ENCODE results near the gene RHBDD3.

Gene RHBDD3

DNA sequence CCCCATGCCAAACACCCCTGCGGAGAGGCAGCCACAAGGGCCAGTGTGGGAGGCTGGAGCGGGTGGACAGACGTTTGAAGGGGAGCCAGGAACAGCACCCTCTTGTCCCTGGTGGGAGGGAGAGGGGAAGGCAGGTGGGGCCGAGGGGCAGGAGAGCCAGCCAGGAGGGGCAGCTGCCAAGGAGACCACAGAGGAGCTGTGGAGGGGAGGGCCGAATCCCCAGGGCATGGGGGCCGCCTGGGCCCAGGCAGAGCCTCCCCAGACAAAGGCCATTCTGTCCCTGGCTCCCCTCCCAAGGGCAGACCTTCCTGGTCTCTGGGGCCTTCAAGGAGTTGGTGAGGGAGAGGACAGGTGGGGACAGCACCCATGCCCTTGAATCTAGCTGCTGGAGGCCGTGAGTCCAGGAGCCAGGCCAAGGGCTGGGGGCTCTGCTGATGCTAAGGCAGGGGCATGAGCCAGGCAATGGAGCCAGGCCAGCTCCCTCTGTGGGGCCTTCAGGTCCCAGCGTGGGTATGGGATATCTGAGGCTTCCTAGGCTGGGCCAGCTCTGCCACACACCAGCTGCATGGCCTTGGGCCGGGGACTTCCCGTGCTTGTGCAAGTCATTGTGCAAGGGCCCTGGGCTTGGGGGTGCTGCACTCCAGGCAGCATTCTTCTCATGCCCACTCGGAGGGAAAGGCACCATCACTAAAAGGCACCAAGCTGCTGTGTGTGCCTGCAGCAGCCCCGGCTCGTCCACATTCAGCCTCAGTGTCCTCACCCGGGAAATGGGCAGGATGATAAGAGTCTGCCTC, 50.7 kb downstream of the RHBDD3 start:
- Histone ChIP-seq H3K27me3 (ENCODE audit: insufficient read depth, poor library complexity, severe bottlenecking) (no peaks in the 10 kb centered on the region), H3K4me3 (ENCODE audit: severe bottlenecking) (no peak overlapping the region), H3K9me3 (ENCODE audit: severe bottlenecking) (no peaks in the 10 kb centered on the region), H3K36me3 (ENCODE audit: low read depth) (no peaks in the 10 kb centered on the region), H3K4me1 (ENCODE audit: insufficient read depth, poor library complexity, severe bottlenecking) (no peaks in the 10 kb centered on the region), H3K27ac (ENCODE audit: poor library complexity, severe bottlenecking) (no peak overlapping the region)
- TF ChIP-seq, protein P1, sequence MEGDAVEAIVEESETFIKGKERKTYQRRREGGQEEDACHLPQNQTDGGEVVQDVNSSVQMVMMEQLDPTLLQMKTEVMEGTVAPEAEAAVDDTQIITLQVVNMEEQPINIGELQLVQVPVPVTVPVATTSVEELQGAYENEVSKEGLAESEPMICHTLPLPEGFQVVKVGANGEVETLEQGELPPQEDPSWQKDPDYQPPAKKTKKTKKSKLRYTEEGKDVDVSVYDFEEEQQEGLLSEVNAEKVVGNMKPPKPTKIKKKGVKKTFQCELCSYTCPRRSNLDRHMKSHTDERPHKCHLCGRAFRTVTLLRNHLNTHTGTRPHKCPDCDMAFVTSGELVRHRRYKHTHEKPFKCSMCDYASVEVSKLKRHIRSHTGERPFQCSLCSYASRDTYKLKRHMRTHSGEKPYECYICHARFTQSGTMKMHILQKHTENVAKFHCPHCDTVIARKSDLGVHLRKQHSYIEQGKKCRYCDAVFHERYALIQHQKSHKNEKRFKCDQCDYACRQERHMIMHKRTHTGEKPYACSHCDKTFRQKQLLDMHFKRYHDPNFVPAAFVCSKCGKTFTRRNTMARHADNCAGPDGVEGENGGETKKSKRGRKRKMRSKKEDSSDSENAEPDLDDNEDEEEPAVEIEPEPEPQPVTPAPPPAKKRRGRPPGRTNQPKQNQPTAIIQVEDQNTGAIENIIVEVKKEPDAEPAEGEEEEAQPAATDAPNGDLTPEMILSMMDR (IDR thresholded peaks at IDR 0.05; ENCODE audit: poor library complexity, severe bottlenecking): no peak
- peak; percentile 57 for DNase-seq (ENCODE audit: low spot score)
- ATAC-seq (ENCODE audit: low read depth): peak; percentile 49; the same call in 2 of the 3 replicates

DNA sequence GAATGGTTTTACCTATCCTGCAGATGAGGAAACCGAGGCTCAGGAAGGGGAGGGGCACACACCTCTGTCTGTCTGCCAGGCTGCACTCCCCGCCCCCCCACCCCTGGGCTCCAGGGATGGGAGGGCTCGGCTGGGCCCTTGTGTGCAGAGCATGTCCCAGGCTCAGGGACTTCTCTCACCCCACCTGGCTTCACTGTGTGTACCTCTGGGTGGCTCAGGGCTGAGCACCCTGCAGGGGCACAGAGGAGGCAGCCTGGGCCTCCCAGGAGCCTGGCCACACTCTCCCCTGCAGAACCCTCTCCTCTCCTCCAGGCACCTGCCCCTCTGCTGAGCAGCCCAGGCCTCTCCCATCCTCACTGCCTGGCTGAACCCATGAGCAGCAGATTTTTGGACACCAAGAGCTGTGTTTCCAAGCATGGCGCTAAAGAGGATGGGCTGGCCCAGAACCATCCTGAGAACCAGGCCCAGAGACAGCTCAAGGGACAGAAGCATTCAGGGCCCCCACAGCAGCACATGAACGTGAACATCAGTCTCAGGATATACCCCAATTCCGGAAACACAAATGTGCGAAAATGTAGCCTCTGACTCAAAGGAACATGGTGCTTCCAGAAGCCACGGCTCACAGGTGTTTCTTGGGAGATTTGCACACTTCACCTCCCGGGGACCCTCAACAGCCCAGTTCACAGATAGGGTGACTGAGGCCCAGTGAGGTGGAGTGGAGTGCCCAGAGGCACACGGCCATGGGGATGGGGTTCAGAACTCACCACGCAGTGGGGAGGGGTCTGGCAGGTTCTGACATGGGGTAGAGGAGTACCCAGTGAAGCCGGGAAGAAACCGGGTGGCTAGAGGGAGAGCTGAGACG, 51.5 kb downstream of the RHBDD3 start:
- ATAC-seq (ENCODE audit: low read depth) (no peak), DNase-seq (ENCODE audit: low spot score) (no peak)
- TF ChIP-seq, protein P1 (IDR thresholded peaks at IDR 0.05; ENCODE audit: poor library complexity, severe bottlenecking): no peak
- H3K36me3 ChIP-seq (ENCODE audit: low read depth): no peaks in the 10 kb centered on the region
- H3K9me3 ChIP-seq (ENCODE audit: severe bottlenecking): no peaks in the 10 kb centered on the region
- H3K4me1 ChIP-seq (ENCODE audit: insufficient read depth, poor library complexity, severe bottlenecking): no peaks in the 10 kb centered on the region
- no peak overlapping the region for H3K4me3 ChIP-seq (ENCODE audit: severe bottlenecking)
- H3K27me3 ChIP-seq (ENCODE audit: insufficient read depth, poor library complexity, severe bottlenecking): no peaks in the 10 kb centered on the region
- no peak overlapping the region for H3K27ac ChIP-seq (ENCODE audit: poor library complexity, severe bottlenecking)

DNA sequence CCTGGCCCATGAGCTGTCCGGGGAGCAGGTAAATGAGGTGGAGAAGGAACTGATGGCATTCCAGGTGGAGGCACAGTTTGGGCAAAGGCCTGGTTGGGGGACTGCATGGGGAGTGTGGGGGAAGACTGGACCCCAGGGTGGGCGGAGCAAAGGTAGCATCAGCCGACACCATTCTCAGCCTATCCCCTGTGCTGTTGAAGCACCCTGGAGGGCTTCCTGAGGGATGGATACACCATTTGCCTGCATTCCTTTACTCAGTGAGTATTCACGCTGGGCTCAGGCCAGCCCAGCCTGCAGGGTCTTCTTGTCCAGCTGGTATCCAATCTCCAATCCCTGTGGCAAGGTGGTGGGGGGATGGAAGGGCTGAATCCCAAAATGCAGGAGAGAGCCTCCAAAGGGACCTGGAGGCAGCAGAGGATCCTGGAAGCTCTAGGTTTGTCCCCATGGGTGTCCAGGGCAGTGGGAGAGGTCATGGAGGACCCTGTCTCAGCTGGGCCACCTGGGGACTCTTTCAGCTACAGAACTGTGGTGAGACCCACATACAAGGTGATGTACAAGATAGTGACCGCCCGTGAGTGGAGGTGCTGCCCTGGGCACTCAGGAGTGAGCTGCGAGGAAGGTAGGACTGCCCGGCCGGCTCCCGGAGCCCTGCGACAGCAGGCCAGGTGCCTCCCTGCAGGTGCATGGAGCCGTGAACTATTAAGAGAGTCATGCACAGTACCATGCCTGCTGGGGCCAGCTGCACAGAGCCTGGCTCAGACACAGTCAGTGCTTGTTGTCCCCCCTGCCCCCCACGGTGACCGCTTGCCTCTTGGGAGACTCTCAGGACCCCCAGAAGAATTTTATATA, 52.5 kb downstream of the RHBDD3 start:
- no peak for ATAC-seq (ENCODE audit: low read depth)
- Histone ChIP-seq H3K36me3 (ENCODE audit: low read depth) (no peaks in the 10 kb centered on the region), H3K27ac (ENCODE audit: poor library complexity, severe bottlenecking) (no peak overlapping the region)

DNA sequence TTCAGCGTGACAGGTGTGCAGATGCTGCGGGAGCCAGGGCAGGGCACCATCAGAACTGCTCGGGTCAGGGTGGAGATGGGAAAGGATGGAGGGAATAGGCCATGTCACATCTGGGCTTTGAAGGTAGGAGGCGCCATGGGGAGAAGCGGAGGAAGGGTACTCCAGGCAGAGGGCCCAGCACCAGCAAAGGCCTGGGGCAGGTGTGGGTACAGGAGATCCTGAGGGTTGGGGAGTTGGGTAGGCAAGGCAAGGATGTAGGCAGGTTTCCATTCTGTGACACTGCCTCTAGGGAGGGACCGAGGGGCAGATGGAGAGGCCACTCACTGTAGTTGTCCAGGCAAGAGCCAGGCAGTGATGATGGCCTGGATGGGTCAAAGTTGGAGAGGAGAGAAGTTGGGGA, 53.5 kb downstream of the RHBDD3 start:
- H3K4me1 ChIP-seq (ENCODE audit: insufficient read depth, poor library complexity, severe bottlenecking): no peaks in the 10 kb centered on the region
- H3K27me3 ChIP-seq (ENCODE audit: insufficient read depth, poor library complexity, severe bottlenecking): no peaks in the 10 kb centered on the region
- no peak for DNase-seq (ENCODE audit: low spot score)
- H3K4me3 ChIP-seq (ENCODE audit: severe bottlenecking): no peak overlapping the region
- ATAC-seq (ENCODE audit: low read depth): no peak
- H3K27ac ChIP-seq (ENCODE audit: poor library complexity, severe bottlenecking): no peak overlapping the region
- H3K9me3 ChIP-seq (ENCODE audit: severe bottlenecking): no peaks in the 10 kb centered on the region
- H3K36me3 ChIP-seq (ENCODE audit: low read depth): no peaks in the 10 kb centered on the region
- TF ChIP-seq, protein P1 (IDR thresholded peaks at IDR 0.05; ENCODE audit: poor library complexity, severe bottlenecking): no peak

More for the DNA sequence above, 52.5 kb downstream of the RHBDD3 start:
- TF ChIP-seq, protein P1 (IDR thresholded peaks at IDR 0.05; ENCODE audit: poor library complexity, severe bottlenecking): no peak
- Histone ChIP-seq H3K4me3 (ENCODE audit: severe bottlenecking) (no peak overlapping the region), H3K27me3 (ENCODE audit: insufficient read depth, poor library complexity, severe bottlenecking) (no peaks in the 10 kb centered on the region), H3K4me1 (ENCODE audit: insufficient read depth, poor library complexity, severe bottlenecking) (no peaks in the 10 kb centered on the region), H3K9me3 (ENCODE audit: severe bottlenecking) (no peaks in the 10 kb centered on the region)
- peak; percentile 43 for DNase-seq (ENCODE audit: low spot score)
